Large intestine (tissue), 12 donors: ENCODE data around the gene ABL1. TPM values are rescaled to one million over a fixed set of nuclear protein-coding genes. Genes with fewer than 3 reads are reported as not detected.
"Not testable (repeated sequence)": the region's sequence is repeated elsewhere in the genome, so short reads cannot be mapped to it uniquely, and the experiment has no call there.

Experiments used
- DNase-seq, 2 donors: peaks; one replicate each; pipeline versions ENCODE4 v3.0.0 to v3.0.0-alpha.2; 2013
- H3K27ac ChIP-seq: one replicate; pipeline ENCODE4 v1.5.1; 2013; ENCODE audit warnings: low read length
- H3K27me3 ChIP-seq: 2 replicates; pipeline ENCODE4 v1.6.1; 2013; ENCODE audit warnings: low read length; ENCODE audit not compliant: control insufficient read depth, insufficient read depth
- H3K36me3 ChIP-seq: 2 replicates; pipeline ENCODE4 v1.6.1; 2013; ENCODE audit warnings: low read length; ENCODE audit not compliant: control insufficient read depth, insufficient read depth
- H3K4me1 ChIP-seq: one replicate; pipeline ENCODE4 v1.6.1; 2013; ENCODE audit warnings: low read length; ENCODE audit not compliant: control insufficient read depth, insufficient read depth
- H3K4me3 ChIP-seq: one replicate; pipeline ENCODE4 v1.5.1; 2013; ENCODE audit warnings: low read length
- H3K9me3 ChIP-seq: one replicate; pipeline ENCODE4 v1.6.1; 2013; ENCODE audit warnings: mild to moderate bottlenecking, low read depth, low read length, moderate library complexity; ENCODE audit not compliant: control insufficient read depth
- WGBS: methylation state at CpG from one replicate; pipeline ENCODE4 v1.1.5; 2013; ENCODE audit warnings: low lambda C conversion rate; ENCODE audit not compliant: insufficient coverage; 5-methylcytosine and 5-hydroxymethylcytosine counted together
- long read RNA-seq, 11 donors: transcript quantifications; one replicate each; lab custom pipeline, GENCODE V29; 2026
- polyA plus RNA-seq: library from polyadenylated mRNA; unstranded; fragments of 120-200 nt; gene quantifications from one replicate; pipeline ENCODE4 v1.2.1, GENCODE V29; 2013

The ABL1 gene
- 50.9 TPM for polyA plus RNA-seq
- long read RNA-seq, donor 1, full-length matches to known transcripts: 2 of 7 reads
- long read RNA-seq, donor 1, partial matches to known transcripts: 5 of 7 reads
- long read RNA-seq, donor 1, other reads (novel, unspliced or antisense): 0 of 7 reads
- long read RNA-seq, donor 2, full-length matches to known transcripts: 10 of 16 reads
- long read RNA-seq, donor 2, partial matches to known transcripts: 6 of 16 reads
- long read RNA-seq, donor 2, other reads (novel, unspliced or antisense): 0 of 16 reads
- long read RNA-seq, donor 3: 0 reads
- long read RNA-seq, donor 4, full-length matches to known transcripts: 1 of 1 reads
- long read RNA-seq, donor 4, partial matches to known transcripts: 0 of 1 reads
- long read RNA-seq, donor 4, other reads (novel, unspliced or antisense): 0 of 1 reads
- long read RNA-seq, donor 5, full-length matches to known transcripts: 11 of 16 reads
- long read RNA-seq, donor 5, partial matches to known transcripts: 5 of 16 reads
- long read RNA-seq, donor 5, other reads (novel, unspliced or antisense): 0 of 16 reads
- long read RNA-seq, donor 6, full-length matches to known transcripts: 8 of 24 reads
- long read RNA-seq, donor 6, partial matches to known transcripts: 16 of 24 reads
- long read RNA-seq, donor 6, other reads (novel, unspliced or antisense): 0 of 24 reads
- long read RNA-seq, donor 7, full-length matches to known transcripts: 9 of 9 reads
- long read RNA-seq, donor 7, partial matches to known transcripts: 0 of 9 reads
- long read RNA-seq, donor 7, other reads (novel, unspliced or antisense): 0 of 9 reads
- long read RNA-seq, donor 8, full-length matches to known transcripts: 12 of 33 reads
- long read RNA-seq, donor 8, partial matches to known transcripts: 21 of 33 reads
- long read RNA-seq, donor 8, other reads (novel, unspliced or antisense): 0 of 33 reads
- long read RNA-seq, donor 9, full-length matches to known transcripts: 4 of 10 reads
- long read RNA-seq, donor 9, partial matches to known transcripts: 6 of 10 reads
- long read RNA-seq, donor 9, other reads (novel, unspliced or antisense): 0 of 10 reads
- long read RNA-seq, donor 10, full-length matches to known transcripts: 9 of 20 reads
- long read RNA-seq, donor 10, partial matches to known transcripts: 11 of 20 reads
- long read RNA-seq, donor 10, other reads (novel, unspliced or antisense): 0 of 20 reads
- long read RNA-seq, donor 11, full-length matches to known transcripts: 6 of 6 reads
- long read RNA-seq, donor 11, partial matches to known transcripts: 0 of 6 reads
- long read RNA-seq, donor 11, other reads (novel, unspliced or antisense): 0 of 6 reads

- WGBS: no CpG with 5 or more reads among the region's 78 CpGs
- H3K27ac ChIP-seq: peak within 1 kb of the TSS; percentile 88
- no peaks in the 10 kb centered on the region for H3K27me3 ChIP-seq
- DNase-seq: peak; percentile 73 to 91
- H3K4me1 ChIP-seq: peaks cover 23% of the 10 kb centered on the region
- H3K36me3 ChIP-seq: no peaks in the 10 kb centered on the region
- no peaks in the 10 kb centered on the region for H3K9me3 ChIP-seq
- peak within 1 kb of the TSS; percentile 79 for H3K4me3 ChIP-seq
Measured at GRCh38 chr9:130834371-130835336, at the start of gene ABL1. TSS of gene ABL1 (plus strand) at chr9:130835254. CDS start at chr9:130835447, 193 bp downstream.

- no peak for DNase-seq
- Histone ChIP-seq H3K4me3 (no peak overlapping the region), H3K9me3 (peaks cover 5% of the 10 kb centered on the region), H3K27ac (no peak overlapping the region), H3K27me3 (no peaks in the 10 kb centered on the region), H3K36me3 (peaks cover 3% of the 10 kb centered on the region), H3K4me1 (no peaks in the 10 kb centered on the region)
- no CpG with 5 or more reads among the region's 6 CpGs for WGBS
Measured at GRCh38 chr9:130785940-130786508, 49.0 kb upstream of the ABL1 start.

- Histone ChIP-seq H3K9me3 (peaks cover 5% of the 10 kb centered on the region), H3K27me3 (no peaks in the 10 kb centered on the region), H3K27ac (no peak overlapping the region), H3K4me3 (no peak overlapping the region), H3K4me1 (no peaks in the 10 kb centered on the region), H3K36me3 (peaks cover 3% of the 10 kb centered on the region)
- 100% methylated on average over 1 of the region's 4 CpGs for WGBS
- DNase-seq: no peak
Measured at GRCh38 chr9:130786526-130786925, 48.5 kb upstream of the ABL1 start.

- no peak for DNase-seq
- Histone ChIP-seq H3K27me3 (no peaks in the 10 kb centered on the region), H3K36me3 (no peaks in the 10 kb centered on the region), H3K9me3 (peaks cover 5% of the 10 kb centered on the region), H3K27ac (no peak overlapping the region), H3K4me3 (no peak overlapping the region), H3K4me1 (no peaks in the 10 kb centered on the region)
- WGBS: no CpG with 5 or more reads among the region's 7 CpGs
Measured at GRCh38 chr9:130789747-130790672, 45.0 kb upstream of the ABL1 start.

- Histone ChIP-seq H3K4me1 (no peaks in the 10 kb centered on the region), H3K27me3 (no peaks in the 10 kb centered on the region), H3K4me3 (no peak overlapping the region), H3K27ac (no peak overlapping the region), H3K36me3 (no peaks in the 10 kb centered on the region), H3K9me3 (peaks cover 5% of the 10 kb centered on the region)
- peak in 1 of 2 donors; percentile 16 for DNase-seq
- WGBS: no CpG with 5 or more reads among the region's 7 CpGs
Measured at GRCh38 chr9:130791303-130791894, 43.7 kb upstream of the ABL1 start.

- no peaks in the 10 kb centered on the region for H3K4me1 ChIP-seq
- no peak overlapping the region for H3K4me3 ChIP-seq
- WGBS: no CpG with 5 or more reads among the region's 7 CpGs
- no peak overlapping the region for H3K27ac ChIP-seq
- no peak for DNase-seq
- no peaks in the 10 kb centered on the region for H3K36me3 ChIP-seq
- H3K27me3 ChIP-seq: no peaks in the 10 kb centered on the region
- H3K9me3 ChIP-seq: peaks cover 5% of the 10 kb centered on the region
Measured at GRCh38 chr9:130793589-130793988, 41.5 kb upstream of the ABL1 start.

- DNase-seq, H3K36me3 ChIP-seq, H3K9me3 ChIP-seq, H3K4me1 ChIP-seq, H3K27ac ChIP-seq, H3K4me3 ChIP-seq, H3K27me3 ChIP-seq: not testable (repeated sequence)
- WGBS: no CpG with 5 or more reads among the region's 2 CpGs
Measured at GRCh38 chr9:130794021-130794420, 41.0 kb upstream of the ABL1 start.

- H3K27ac ChIP-seq, H3K4me1 ChIP-seq, H3K4me3 ChIP-seq, DNase-seq, H3K27me3 ChIP-seq, H3K9me3 ChIP-seq, H3K36me3 ChIP-seq: not testable (repeated sequence)
- no CpG with 5 or more reads among the region's 3 CpGs for WGBS
Measured at GRCh38 chr9:130794423-130794822, 40.6 kb upstream of the ABL1 start.
